ENCODE results near the gene KLF7.
A peak's percentile ranks its signal among the peaks of the same experiment; 100 is the strongest.

Gene KLF7

DNA sequence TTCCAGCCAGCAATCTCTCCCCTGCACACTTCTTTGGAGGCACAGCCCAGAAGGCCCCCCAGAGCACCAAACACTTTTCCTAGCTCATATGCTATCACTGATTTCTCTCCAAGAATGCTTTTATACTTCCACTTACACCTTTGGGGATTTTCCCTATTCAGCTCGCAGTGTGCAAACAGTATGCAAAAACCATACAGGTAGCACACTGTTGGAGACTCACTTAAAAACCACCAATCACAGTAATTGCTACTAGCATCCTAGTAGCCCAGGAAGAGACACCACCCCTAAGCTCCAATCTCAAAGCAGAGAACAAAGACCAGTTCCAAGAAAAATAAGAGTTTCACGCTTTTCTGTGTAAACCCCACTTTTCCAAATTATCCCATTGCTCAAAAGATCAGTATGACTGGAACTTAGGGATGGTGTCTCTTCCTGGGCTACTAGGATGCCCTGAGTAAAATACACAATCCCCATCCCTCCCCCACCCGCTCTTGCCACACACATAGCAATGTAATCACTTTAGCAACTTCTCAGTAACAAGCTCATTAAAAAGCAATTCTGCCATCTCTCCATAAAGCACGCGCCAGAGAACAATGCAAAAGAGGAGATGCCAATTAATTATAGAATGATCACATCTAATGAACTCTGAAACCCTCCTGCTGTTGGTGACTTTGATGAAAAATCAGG, 43.0 kb downstream of the KLF7 start:
- no peak for DNase-seq

DNA sequence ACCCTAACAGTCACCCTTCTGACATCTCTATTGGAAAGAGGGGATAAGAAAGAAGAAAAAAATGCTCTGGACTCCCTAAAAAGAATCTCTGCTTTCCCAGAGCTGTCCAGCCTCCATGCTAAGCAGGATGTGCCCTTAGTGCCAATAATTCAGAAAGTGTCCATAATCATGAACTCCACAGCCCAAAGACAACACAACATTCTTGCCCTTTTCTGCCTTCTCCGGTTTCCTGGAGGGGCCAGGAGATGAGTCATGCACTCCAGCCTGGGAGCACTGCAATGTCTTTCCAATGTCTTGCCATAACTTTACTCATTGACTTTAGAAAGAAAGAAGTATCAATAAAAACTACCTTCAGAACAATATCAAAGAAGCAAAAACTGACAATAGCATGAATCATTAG, 44.0 kb downstream of the KLF7 start:
- peak; percentile 34 for DNase-seq

GRCh38 chr2:207119048-207119447, 46.7 kb downstream of the KLF7 start:
- DNase-seq = no peak

GRCh38 chr2:207117668-207118067, 48.1 kb downstream of the KLF7 start:
- no peak for DNase-seq

GRCh38 chr2:207115715-207116364, 49.9 kb downstream of the KLF7 start:
- no peak for DNase-seq

DNA sequence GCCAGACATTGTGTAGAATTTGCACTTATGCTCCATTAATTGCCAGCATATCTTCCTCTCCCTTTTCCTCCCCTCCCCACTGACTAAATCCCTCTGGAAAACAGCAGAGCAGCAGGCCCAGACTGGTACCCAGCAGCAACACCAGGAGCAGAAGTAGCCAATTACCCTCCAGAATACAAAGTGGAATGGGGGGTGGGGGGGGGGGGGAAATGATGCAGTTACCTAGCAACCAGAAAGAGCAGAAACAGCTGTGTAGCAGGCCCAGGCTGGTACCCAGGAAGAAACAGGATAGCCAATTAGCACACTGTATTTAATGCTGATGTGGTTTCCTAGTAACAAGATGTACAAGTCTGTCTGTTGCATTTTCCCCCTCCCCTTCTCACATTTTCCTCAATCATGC, 52.3 kb downstream of the KLF7 start:
- DNase-seq = no peak

GRCh38 chr2:207112785-207113184, 53.0 kb downstream of the KLF7 start:
- DNase-seq = no peak

GRCh38 chr2:207112383-207112782, 53.4 kb downstream of the KLF7 start:
- no peak for DNase-seq

GRCh38 chr2:207111757-207112156, 54.0 kb downstream of the KLF7 start:
- DNase-seq = no peak

DNA sequence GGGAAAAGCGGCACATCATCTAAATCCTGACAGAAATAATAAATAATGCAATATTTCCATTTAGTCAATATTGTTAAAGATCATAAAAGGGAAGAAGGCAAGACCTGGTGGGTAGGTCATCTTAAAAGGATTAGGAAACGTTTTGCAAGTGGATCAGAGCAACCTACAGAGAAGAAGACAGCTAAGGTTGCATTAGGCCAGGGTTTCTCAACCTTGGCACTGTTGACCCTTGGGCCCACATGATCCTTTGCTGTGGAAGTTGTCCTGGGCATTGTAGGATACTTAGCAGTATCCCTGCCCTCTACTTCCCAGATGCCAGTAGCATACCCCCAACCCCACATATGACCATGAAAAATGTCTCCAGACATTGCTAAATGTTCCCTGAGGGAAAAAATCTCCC, 55.0 kb downstream of the KLF7 start:
- DNase-seq = no peak

GRCh38 chr2:207110310-207110709, 55.4 kb downstream of the KLF7 start:
- no peak for DNase-seq

- no peak for DNase-seq
These were observed 56.0 kb downstream of the KLF7 start for GRCh38 chr2:207109768-207110167.

DNA sequence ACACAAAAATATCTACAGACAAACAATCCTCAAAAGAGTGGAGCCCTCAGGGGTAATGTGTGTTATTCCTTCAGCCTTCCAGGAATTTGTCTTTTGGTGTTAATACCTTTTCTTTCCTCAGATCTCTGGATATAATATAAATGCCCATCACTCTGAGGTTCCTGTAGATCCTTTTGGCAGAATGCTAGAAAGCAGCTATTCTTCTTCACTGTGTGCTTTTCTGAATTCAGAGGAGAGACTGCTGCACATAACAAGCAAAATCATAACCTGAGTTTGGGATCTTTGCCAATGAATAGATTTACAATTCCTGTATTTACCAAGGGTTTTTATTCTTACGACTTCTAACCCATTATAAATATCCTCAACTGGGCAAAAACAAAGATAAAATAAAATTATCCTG, 57.3 kb downstream of the KLF7 start:
- DNase-seq = no peak

- no peak for DNase-seq
These were observed 58.2 kb downstream of the KLF7 start for GRCh38 chr2:207107551-207107950.

GRCh38 chr2:207107131-207107530, 58.6 kb downstream of the KLF7 start:
- no peak for DNase-seq

GRCh38 chr2:207103132-207103531, 62.6 kb downstream of the KLF7 start:
- DNase-seq = no peak

DNA sequence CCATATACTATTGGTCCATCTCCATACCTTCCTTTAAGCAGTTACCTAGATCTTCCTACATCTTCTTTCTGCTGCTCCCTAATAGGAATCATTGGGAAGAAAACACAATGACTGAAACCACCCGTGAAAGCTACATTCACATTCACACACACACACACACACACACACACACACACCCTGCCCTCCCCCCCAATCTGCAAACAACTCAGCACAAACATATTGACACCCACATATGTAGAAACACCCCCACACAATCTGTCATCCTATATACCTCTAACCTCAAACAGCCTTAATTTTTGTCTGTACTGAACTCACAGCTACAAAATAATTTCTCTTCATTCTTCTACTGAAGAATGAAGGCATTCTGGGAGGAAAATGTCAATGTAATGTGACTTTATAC, 63.8 kb downstream of the KLF7 start:
- DNase-seq = no peak

DNA sequence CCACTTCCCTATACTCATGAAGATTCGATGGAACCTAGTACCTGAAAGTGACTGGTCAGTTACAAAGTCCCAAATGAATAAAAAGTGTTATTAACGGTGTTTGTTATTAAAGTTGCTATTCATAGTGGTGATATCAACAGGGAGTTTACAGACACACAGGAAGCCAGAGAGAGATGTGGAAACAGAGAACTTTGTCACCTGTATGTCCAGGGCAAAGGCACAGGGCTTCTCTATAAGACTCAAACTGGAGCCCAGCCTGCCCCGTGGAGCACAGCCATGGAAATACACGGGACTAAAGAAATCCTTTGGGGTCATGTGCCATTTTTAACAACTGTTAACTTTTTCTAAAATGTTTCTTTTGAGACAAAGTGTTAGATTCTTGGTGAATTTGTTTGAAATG, 68.5 kb downstream of the KLF7 start:
- DNase-seq = no peak

DNA sequence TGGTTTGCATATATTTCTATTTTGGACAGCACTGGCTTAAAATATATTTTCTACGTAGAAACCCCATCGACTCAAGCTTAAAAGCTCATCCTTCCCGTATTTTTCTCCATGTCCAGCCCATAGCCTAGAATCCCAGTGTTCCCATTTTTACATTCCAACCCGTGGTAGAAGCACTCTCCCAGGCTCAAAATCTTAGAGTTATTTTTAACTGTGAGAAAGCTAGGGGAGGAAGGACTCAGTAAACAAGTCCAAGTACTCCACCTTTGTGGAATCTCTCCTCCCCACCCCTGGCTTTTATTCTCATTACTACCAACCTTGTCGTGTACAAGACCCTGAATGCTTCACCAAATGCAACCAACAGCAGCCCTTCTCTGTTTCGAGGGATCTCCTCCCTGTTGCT, 69.8 kb downstream of the KLF7 start:
- no peak for DNase-seq

DNA sequence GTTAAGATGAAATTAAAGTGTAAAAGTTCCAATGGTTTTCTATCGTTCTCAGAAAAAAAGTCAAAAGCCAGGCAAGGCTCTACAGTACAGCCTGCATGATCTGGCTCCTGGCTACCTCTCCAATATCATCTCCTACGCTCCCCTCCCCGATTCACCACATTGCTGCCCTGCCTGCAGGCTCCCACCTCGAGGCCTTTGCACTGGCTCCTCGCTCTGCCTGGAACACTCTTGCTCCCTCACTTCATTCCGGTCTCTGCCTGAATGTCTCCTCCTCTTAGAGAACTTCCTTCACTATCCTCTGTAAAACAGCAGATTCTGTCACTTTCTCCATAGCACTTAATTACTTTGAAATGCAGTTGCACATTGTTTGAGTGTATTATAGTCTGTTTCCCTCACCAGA, 72.5 kb downstream of the KLF7 start:
- no peak for DNase-seq

DNA sequence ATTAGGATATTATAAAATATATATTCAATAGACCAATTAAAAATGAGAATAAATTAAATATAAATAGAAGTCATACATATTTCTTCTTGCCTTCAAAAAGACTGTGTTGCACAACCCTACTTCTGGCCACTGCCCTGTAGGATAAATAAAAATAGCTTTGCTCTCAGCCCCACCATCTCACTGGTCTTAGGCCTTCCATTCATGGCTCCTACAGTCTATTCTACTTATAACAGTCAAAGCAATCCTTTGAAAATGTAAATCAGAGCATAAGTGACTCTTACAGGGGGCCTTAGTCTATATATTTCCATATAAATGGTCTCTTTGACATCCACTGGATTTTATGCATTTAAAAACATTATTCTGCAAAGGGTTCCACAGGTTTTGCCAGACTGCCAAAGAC, 72.9 kb downstream of the KLF7 start:
- no peak for DNase-seq

GRCh38 chr2:207091928-207092327, 73.8 kb downstream of the KLF7 start:
- DNase-seq = no peak

DNA sequence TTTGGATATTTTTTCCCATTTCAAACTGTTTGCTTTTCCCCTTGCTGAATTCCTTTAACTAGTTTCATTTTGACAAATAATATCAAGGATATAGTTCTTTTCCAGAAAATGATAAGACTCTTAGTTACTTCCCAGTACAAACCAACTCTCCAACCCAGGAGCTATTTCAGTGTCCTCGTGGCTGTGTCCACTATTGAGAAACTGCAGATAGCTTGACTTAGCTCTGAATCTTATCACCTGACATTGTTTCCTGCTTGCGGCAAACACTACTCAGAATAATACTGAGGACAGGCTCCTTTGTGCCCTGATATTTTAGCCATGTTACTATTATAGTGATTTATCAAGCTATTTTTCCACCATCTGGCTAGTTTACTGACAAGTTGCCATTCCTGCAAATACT, 74.6 kb downstream of the KLF7 start:
- DNase-seq = no peak

DNA sequence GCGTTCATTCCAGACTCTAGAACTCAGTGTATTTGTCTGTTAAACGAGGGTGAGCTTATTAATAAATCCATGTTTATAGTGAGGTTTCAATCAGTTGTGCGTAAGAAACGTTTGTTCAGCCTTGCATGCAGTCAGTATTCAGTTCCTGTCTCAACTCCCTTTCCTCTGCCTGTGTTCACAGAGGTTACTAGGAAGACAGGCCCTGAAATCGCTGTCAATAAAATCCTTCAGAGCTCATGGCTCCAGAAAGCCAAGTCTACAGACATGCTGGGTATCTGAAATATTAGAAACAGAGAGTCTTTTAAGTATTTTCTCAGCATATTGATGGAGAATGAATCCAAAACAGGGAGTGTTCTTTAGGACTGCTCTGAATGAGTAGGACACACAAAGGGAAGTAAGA, 75.4 kb downstream of the KLF7 start:
- DNase-seq = no peak

GRCh38 chr2:207088839-207089238, 76.9 kb downstream of the KLF7 start:
- no peak for DNase-seq

Data from kidney glomerular epithelial cell (primary cell).